Gastrocnemius medialis (tissue), 4 donors: ENCODE results near the gene CMIP. TPM values are rescaled to one million over a fixed set of nuclear protein-coding genes. Genes with fewer than 3 reads are reported as not detected.

ENCODE experiments used
- ATAC-seq, 2 donors: fragments of 150-250 bp; one replicate each; pipeline ENCODE4 v1.9.1; 2016
- DNase-seq, 2 donors: peaks; one replicate each; pipeline ENCODE4 v3.0.0-alpha.2; 2019
- H3K27ac ChIP-seq, 4 donors: fragments of 200-600 bp; sonication (generic); 1 replicate in 1 of 4; 2 replicates in 3 of 4; pipeline ENCODE4 v1.5.1; 2016 to 2018; ENCODE audit warnings: mild to moderate bottlenecking in 2 of 4, moderate library complexity in 1 of 4
- H3K27me3 ChIP-seq, 3 donors: fragments of 200-600 bp; sonication (generic) in 2 of 3; 1 replicate in 1 of 3; 2 replicates in 2 of 3; pipeline versions ENCODE4 v1.5.1 to v1.6.0; 2016 to 2019; ENCODE audit warnings: mild to moderate bottlenecking in 1 of 3, moderate library complexity in 1 of 3
- H3K36me3 ChIP-seq, 2 donors: fragments of 200-600 bp; sonication (generic) in 1 of 2; one replicate each; pipeline ENCODE4 v1.5.1; 2017 to 2018
- H3K4me1 ChIP-seq, 2 donors: fragments of 200-600 bp; sonication (generic) in 1 of 2; one replicate each; pipeline ENCODE4 v1.5.1; 2016 to 2017; ENCODE audit warnings: mild to moderate bottlenecking in 2 of 2
- H3K4me3 ChIP-seq, 4 donors: fragments of 200-600 bp; sonication (generic) in 3 of 4; 1 replicate in 1 of 4; 2 replicates in 3 of 4; pipeline ENCODE4 v1.5.1; 2016 to 2019; ENCODE audit warnings: mild to moderate bottlenecking in 2 of 4
- H3K9me3 ChIP-seq, 3 donors: fragments of 200-600 bp; sonication (generic) in 2 of 3; 1 replicate in 1 of 3; 2 replicates in 2 of 3; pipeline ENCODE4 v1.5.1; 2016 to 2019
- POLR2A ChIP-seq, 2 donors: fragments of 450-650 bp; IDR thresholded peaks; one replicate each; pipeline ENCODE4 v1.6.1; 2017; ENCODE audit warnings: antibody characterized with exemption in 2 of 2, mild to moderate bottlenecking in 2 of 2, moderate library complexity in 2 of 2
- in situ Hi-C, 4 donors: fragments of 200-750 bp; cut with MboI; loops; one replicate each; pipeline versions ENCODE4 v1.15.0 to v1.8.0; 2017; ENCODE audit warnings: low sequenced_read_pairs in 4 of 4
- intact Hi-C: fragments of 100-400 bp; cut with DNase I; formaldehyde crosslinking; loops from one replicate; pipeline ENCODE4 v1.15.1; 2023; ENCODE audit warnings: low total_unique reads
- total RNA-seq, 4 donors: library from RNA; depleted of rRNA; stranded (reverse); fragments of >200 nt; gene quantifications; one replicate each; pipeline versions ENCODE4 v1.1.0 to v1.2.3, GENCODE V29; 2016
- TF ChIP-seq, protein P1 (sequence below), 5 experiments: fragments of 450-650 bp in 3 of 5; fragments of 200-600 bp in 2 of 5; sonication (generic) in 2 of 5; IDR thresholded peaks in 4 of 5; conservative IDR thresholded peaks in 1 of 5; 1 replicate in 4 of 5; 2 replicates in 1 of 5; pipeline ENCODE4 v1.5.1; 2016 to 2019; ENCODE audit warnings: antibody characterized with exemption in 5 of 5, mild to moderate bottlenecking in 3 of 5, moderate library complexity in 3 of 5

The CMIP gene
- total RNA-seq, 4 donors from 2014 or later: 0.90 to 5.1 (median 2.7) TPM

DNA sequence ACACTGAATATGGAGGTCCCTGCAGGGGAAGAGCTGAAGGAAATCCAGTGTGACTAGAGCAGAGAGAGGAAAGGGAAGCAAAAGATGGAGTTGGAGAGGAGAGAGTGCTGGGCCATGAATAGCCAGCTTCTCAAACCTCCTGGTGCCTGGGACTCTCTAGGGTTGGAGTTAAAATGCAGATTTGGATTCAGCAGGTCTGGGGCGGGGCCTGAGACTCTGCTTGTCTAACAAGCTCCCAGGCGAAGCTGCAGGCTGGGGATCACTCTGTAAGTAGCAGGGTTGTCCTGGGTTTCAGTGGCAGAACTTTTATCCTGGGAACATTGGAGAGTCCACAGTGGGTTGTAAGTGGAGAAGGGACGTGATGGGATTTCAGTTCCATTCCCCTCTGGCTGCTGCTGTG is 231.1 kb downstream of the CMIP start:
- Histone ChIP-seq H3K36me3 (no peaks in the 10 kb centered on the region), H3K27ac (no peak overlapping the region), H3K4me3 (no peak overlapping the region), H3K9me3 (no peaks in the 10 kb centered on the region), H3K4me1 (no peaks in the 10 kb centered on the region), H3K27me3 (no peaks in the 10 kb centered on the region)
- in situ Hi-C loops: no loop called here
- intact Hi-C loops: no loop called here
- no peak for DNase-seq
- no peak for TF ChIP-seq POLR2A (IDR thresholded peaks at IDR 0.05)
- TF ChIP-seq, protein P1, sequence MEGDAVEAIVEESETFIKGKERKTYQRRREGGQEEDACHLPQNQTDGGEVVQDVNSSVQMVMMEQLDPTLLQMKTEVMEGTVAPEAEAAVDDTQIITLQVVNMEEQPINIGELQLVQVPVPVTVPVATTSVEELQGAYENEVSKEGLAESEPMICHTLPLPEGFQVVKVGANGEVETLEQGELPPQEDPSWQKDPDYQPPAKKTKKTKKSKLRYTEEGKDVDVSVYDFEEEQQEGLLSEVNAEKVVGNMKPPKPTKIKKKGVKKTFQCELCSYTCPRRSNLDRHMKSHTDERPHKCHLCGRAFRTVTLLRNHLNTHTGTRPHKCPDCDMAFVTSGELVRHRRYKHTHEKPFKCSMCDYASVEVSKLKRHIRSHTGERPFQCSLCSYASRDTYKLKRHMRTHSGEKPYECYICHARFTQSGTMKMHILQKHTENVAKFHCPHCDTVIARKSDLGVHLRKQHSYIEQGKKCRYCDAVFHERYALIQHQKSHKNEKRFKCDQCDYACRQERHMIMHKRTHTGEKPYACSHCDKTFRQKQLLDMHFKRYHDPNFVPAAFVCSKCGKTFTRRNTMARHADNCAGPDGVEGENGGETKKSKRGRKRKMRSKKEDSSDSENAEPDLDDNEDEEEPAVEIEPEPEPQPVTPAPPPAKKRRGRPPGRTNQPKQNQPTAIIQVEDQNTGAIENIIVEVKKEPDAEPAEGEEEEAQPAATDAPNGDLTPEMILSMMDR (IDR thresholded peaks at IDR 0.05 in 4 of 5, conservative IDR thresholded peaks at IDR 0.05 in 1 of 5): no peak
- no peak for ATAC-seq

GRCh38 chr16:81676066-81676882 is 231.7 kb downstream of the CMIP start:
- no peaks in the 10 kb centered on the region for H3K27me3 ChIP-seq
- H3K27ac ChIP-seq: no peak overlapping the region
- intact Hi-C loops (no loop called here), in situ Hi-C loops (no loop called here)
- H3K4me1 ChIP-seq: no peaks in the 10 kb centered on the region
- DNase-seq (no peak), ATAC-seq (no peak)
- no peak for TF ChIP-seq POLR2A (IDR thresholded peaks at IDR 0.05)
- TF ChIP-seq, protein P1 (IDR thresholded peaks at IDR 0.05 in 4 of 5, conservative IDR thresholded peaks at IDR 0.05 in 1 of 5): no peak
- H3K36me3 ChIP-seq: no peaks in the 10 kb centered on the region
- no peaks in the 10 kb centered on the region for H3K9me3 ChIP-seq
- H3K4me3 ChIP-seq: no peak overlapping the region

GRCh38 chr16:81676883-81677737 is 232.5 kb downstream of the CMIP start:
- TF ChIP-seq, protein P1 (IDR thresholded peaks at IDR 0.05 in 4 of 5, conservative IDR thresholded peaks at IDR 0.05 in 1 of 5): no peak
- TF ChIP-seq POLR2A (IDR thresholded peaks at IDR 0.05): no peak
- no peaks in the 10 kb centered on the region for H3K36me3 ChIP-seq
- H3K4me1 ChIP-seq: no peaks in the 10 kb centered on the region
- intact Hi-C loops: no loop called here
- H3K9me3 ChIP-seq: no peaks in the 10 kb centered on the region
- H3K27me3 ChIP-seq: no peaks in the 10 kb centered on the region
- in situ Hi-C loops: no loop called here
- no peak overlapping the region for H3K4me3 ChIP-seq
- no peak for DNase-seq
- no peak overlapping the region for H3K27ac ChIP-seq
- no peak for ATAC-seq

- DNase-seq: no peak
- ATAC-seq: no peak
Measured at GRCh38 chr16:81678326-81679095, 233.9 kb downstream of the CMIP start.

More at GRCh38 chr16:81678326-81679095, 233.9 kb downstream of the CMIP start:
- no peaks in the 10 kb centered on the region for H3K4me1 ChIP-seq
- in situ Hi-C loops (no loop called here), intact Hi-C loops (no loop called here)
- H3K27ac ChIP-seq: no peak overlapping the region
- no peaks in the 10 kb centered on the region for H3K9me3 ChIP-seq
- no peaks in the 10 kb centered on the region for H3K27me3 ChIP-seq
- H3K36me3 ChIP-seq: no peaks in the 10 kb centered on the region
- no peak overlapping the region for H3K4me3 ChIP-seq
- TF ChIP-seq, protein P1 (IDR thresholded peaks at IDR 0.05 in 4 of 5, conservative IDR thresholded peaks at IDR 0.05 in 1 of 5): no peak
